A673 (cell line): ENCODE results near the gene ARF3. TPM values are rescaled to one million over a fixed set of nuclear protein-coding genes. Genes with fewer than 3 reads are reported as not detected.

Experiments
- BruUV-seq: library from RNA; stranded (reverse); fragments of 400-500 nt; replicated peaks from 2 replicates; lab custom pipeline; 2021; lab: Mats Ljungman, UMichigan
- CTCF ChIA-PET: fragments of 300-600 bp; sonication (Branson Sonifier 250); formaldehyde crosslinking; loops from one replicate; lab custom pipeline; 2022; ENCODE audit warnings: antibody characterized with exemption; lab: Charles Lee
- POLR2A ChIA-PET: fragments of 300-600 bp; sonication (Branson Sonifier 250); formaldehyde crosslinking; loops from one replicate; lab custom pipeline; 2022; ENCODE audit warnings: antibody characterized with exemption; ENCODE audit not compliant: low non-redundant PET; lab: Charles Lee
- DNase-seq: peaks from one replicate; pipeline ENCODE4 v3.0.0-alpha.2; 2015; ENCODE audit warnings: low spot score
- H3K27ac ChIP-seq: fragments of 200-600 bp; sonication (generic); 2 replicates; pipeline ENCODE4 v1.5.1; 2016; ENCODE audit warnings: mixed run types, low read depth, mild to moderate bottlenecking, mixed read lengths, antibody characterized with exemption, low read length; ENCODE audit not compliant: poor library complexity, severe bottlenecking
- H3K27me3 ChIP-seq: fragments of 200-600 bp; sonication (generic); replicated peaks from 2 replicates; pipeline ENCODE4 v1.6.1; 2017; ENCODE audit warnings: mixed run types, low read depth, mild to moderate bottlenecking, mixed read lengths, antibody characterized with exemption, low read length; ENCODE audit not compliant: insufficient read depth, poor library complexity
- H3K36me3 ChIP-seq: fragments of 200-600 bp; sonication (generic); 2 replicates; pipeline ENCODE4 v1.6.1; 2016; ENCODE audit warnings: mixed run types, mild to moderate bottlenecking, mixed read lengths, antibody characterized with exemption, low read length; ENCODE audit not compliant: insufficient read depth, poor library complexity, severe bottlenecking
- H3K4me1 ChIP-seq: fragments of 200-600 bp; sonication (generic); 2 replicates; pipeline ENCODE4 v1.6.1; 2017; ENCODE audit warnings: mixed run types, mild to moderate bottlenecking, mixed read lengths, antibody characterized with exemption, low read length; ENCODE audit not compliant: insufficient read depth, poor library complexity, severe bottlenecking
- H3K4me3 ChIP-seq: fragments of 200-600 bp; sonication (generic); 2 replicates; pipeline ENCODE4 v1.5.1; 2016; ENCODE audit warnings: low read depth, mixed run types, mild to moderate bottlenecking, mixed read lengths, low read length; ENCODE audit not compliant: poor library complexity, severe bottlenecking
- H3K9me3 ChIP-seq: fragments of 200-600 bp; sonication (generic); 2 replicates; pipeline ENCODE4 v1.6.1; 2016; ENCODE audit warnings: mixed run types, low read depth, mild to moderate bottlenecking, mixed read lengths, antibody characterized with exemption, low read length; ENCODE audit not compliant: poor library complexity, severe bottlenecking
- CTCF ChIP-seq: fragments of 300-800, 200-600 bp; sonication (generic); conservative IDR thresholded peaks from 2 replicates; pipeline ENCODE4 v1.5.1; 2017; ENCODE audit warnings: low read depth, mild to moderate bottlenecking, antibody characterized with exemption, low read length, moderate library complexity, mixed read lengths
- EZH2 ChIP-seq: fragments of 200-600 bp; sonication (generic); IDR thresholded peaks from 2 replicates; pipeline ENCODE4 v1.6.1; 2017; ENCODE audit warnings: borderline replicate concordance, low read depth, mild to moderate bottlenecking, mixed read lengths, antibody characterized with exemption, low read length; ENCODE audit not compliant: poor library complexity, severe bottlenecking
- intact Hi-C: fragments of 100-400 bp; cut with micrococcal nuclease; formaldehyde crosslinking; loops from one replicate; pipeline ENCODE4 v1.10.0; 2022; ENCODE audit not compliant: unreplicated experiment
- total RNA-seq: library from RNA; stranded (reverse); gene quantifications from 2 replicates; pipeline ENCODE4 v1.2.3, GENCODE V29; 2021

ARF3 gene
- total RNA-seq, 1 experiment from 2014 or later, result 183 TPM

- Histone ChIP-seq H3K27me3 (peaks cover 49% of the 10 kb centered on the region), H3K27ac (no peak overlapping the region)
- POLR2A ChIA-PET, result no interaction called here
These were observed 15.1 kb upstream of the ARF3 start for GRCh38 chr12:48972213-48972951.

GRCh38 chr12:48970702-48971334, 13.5 kb upstream of the ARF3 start:
- H3K27ac ChIP-seq, result no peak overlapping the region
- H3K4me3 ChIP-seq, result peak overlapping the region; percentile 46
- ChIA-PET CTCF (interaction anchor here (0.7 kb wide), 2 partner anchors 90 to 218 kb away, joined by 7 to 11 read pairs; no protein-coding TSS in a partner anchor), POLR2A (no interaction called here)
- peaks cover 16% of the 10 kb centered on the region for H3K4me1 ChIP-seq
- TF ChIP-seq CTCF (no peak), EZH2 (no peak)
- DNase-seq, result no peak
- H3K27me3 ChIP-seq, result peaks cover 45% of the 10 kb centered on the region
- intact Hi-C loops, result no loop called here
- H3K9me3 ChIP-seq, result no peaks in the 10 kb centered on the region
- BruUV-seq, result no TSS peak
- no peaks in the 10 kb centered on the region for H3K36me3 ChIP-seq

More at GRCh38 chr12:48972213-48972951, 15.1 kb upstream of the ARF3 start:
- Histone ChIP-seq H3K9me3 (no peaks in the 10 kb centered on the region), H3K36me3 (no peaks in the 10 kb centered on the region), H3K4me1 (peaks cover 16% of the 10 kb centered on the region), H3K4me3 (peak overlapping the region; percentile 46)
- CTCF ChIA-PET, result interaction anchor here (0.8 kb wide), 1 partner anchor 15 kb away, joined by 4 read pairs; the partner anchor contains the start of gene ARF3
- no TSS peak for BruUV-seq
- no peak for TF ChIP-seq EZH2
- no peak for TF ChIP-seq CTCF
- intact Hi-C loops, result no loop called here
- DNase-seq, result no peak

GRCh38 chr12:48969833-48970701, 12.8 kb upstream of the ARF3 start:
- peaks cover 45% of the 10 kb centered on the region for H3K27me3 ChIP-seq
- intact Hi-C loops, result no loop called here
- no peaks in the 10 kb centered on the region for H3K9me3 ChIP-seq
- BruUV-seq, result no TSS peak
- H3K4me3 ChIP-seq, result no peak overlapping the region
- H3K4me1 ChIP-seq, result peaks cover 16% of the 10 kb centered on the region
- ChIA-PET CTCF (no interaction called here), POLR2A (no interaction called here)
- no peak overlapping the region for H3K27ac ChIP-seq
- H3K36me3 ChIP-seq, result no peaks in the 10 kb centered on the region
- TF ChIP-seq CTCF, result no peak
- TF ChIP-seq EZH2, result no peak
- no peak for DNase-seq
